ENCODE results near the gene GCSAM. TPM values are rescaled to one million over a fixed set of nuclear protein-coding genes. Genes with fewer than 3 reads are reported as not detected.

The GCSAM gene
- total RNA-seq = 1.1 TPM

DNA sequence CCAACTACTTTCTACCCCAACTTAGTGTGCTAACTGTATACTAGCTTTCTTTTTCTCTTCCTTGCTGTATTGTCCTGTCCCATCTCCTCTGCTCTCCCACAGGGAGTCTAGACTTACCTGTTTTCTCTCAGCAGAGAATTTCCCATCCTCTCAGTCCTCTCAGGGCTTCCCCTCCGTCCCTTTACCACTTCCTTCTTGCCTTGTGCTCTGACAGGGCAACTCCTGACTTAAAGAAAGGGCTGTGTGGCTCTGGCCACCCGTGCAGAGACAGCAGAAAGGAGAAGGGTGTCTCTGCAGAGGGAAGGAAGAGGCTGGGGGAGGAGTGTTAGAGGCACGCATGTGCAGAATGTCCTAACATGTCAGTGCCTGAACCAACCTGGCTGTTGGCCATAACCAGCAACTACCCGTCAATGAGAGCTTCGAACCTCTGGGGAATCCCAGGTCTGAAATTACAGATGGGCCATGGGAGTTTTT, at the start of gene GCSAM:
TSS of gene GCSAM (minus strand) at position 274 of the 474 bp plus-strand sequence. CDS start at position 146, 128 bp downstream.
- ATAC-seq = peak; percentile 86

- no peak for ATAC-seq
Observed at GRCh38 chr3:112175646-112176045, 42.6 kb upstream of the GCSAM start.

- ATAC-seq = no peak
Observed at GRCh38 chr3:112175037-112175436, 42.0 kb upstream of the GCSAM start.

- ATAC-seq = no peak
Observed at GRCh38 chr3:112171144-112171543, 38.1 kb upstream of the GCSAM start.

DNA sequence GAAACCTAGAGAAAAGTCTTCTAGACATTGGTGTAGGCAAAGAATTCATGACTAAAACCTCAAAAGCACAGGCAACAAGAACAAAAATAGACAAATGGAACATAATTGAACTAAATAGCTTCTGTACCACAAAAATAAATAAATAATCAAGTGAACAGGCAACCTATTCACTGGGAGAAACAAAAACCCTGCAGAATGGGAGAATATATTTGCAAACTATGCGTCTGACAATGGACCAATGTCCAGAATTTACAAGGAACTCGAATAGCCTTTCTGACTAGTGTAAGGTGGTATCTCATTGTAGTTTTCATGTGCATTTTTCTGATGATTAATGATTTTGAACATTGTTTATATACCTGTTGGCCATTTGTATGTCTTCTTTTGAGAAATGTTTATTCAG, 37.0 kb upstream of the GCSAM start:
- no peak for ATAC-seq

GRCh38 chr3:112167758-112168157, 34.7 kb upstream of the GCSAM start:
- ATAC-seq = no peak

GRCh38 chr3:112149136-112149535, 16.1 kb upstream of the GCSAM start:
- peak; percentile 100 for ATAC-seq

DNA sequence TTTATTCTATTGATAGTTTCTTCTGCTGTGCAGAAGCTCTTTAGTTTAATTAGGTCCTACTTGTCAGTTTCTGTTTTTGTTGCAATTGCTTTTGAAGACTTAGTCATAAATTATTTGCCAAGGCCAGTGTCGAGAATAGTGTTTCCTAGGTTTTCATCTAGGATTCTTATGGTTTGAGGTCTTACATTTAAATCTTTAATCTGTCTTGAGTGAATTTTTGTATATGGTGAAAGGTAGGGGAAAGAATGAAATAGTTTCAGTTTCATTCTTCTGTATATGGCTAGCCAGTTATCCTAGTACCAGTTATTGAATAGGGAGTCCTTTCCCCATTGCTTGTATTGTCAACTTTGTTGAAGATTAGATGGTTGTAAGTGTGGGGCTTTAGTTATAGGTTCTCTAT, 10.6 kb upstream of the GCSAM start:
- ATAC-seq = no peak

DNA sequence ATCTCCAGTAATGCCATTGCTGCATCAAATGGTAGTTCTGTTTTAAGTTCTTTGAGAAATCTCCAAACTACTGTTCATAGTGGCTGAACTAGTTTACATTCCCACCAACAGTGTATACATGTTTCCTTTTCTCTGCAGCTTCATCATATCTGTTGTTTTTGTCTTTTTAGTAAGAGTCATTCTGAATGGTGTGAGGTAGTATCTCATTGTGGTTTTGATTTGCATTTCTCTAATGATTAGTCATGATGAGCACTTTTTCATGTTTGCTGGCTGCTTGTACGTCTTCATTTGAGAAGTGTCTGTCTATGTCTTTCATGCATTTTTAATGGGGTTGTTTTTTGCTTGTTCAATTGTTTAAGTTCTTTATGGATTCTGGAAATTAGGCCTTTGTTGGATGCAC, 10.2 kb upstream of the GCSAM start:
- ATAC-seq = peak; percentile 53

DNA sequence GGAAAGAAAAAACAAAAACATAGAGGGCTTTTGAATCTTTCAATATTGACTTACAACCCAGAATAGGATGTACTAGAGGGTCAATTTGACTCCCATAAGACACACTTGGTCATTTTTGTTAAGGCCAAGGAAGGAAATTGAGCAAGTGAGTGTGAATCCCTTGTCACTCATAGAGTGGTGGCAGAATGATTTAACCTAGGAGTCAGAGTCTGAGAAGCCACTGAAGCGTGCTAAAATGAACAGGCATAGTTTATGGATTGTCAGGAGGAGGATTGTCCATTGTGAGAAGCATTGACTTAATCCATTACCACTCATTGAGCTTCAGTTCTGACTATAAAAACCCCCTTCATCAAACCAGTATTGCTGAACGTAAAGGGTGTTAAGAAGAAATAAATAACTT, 8.2 kb upstream of the GCSAM start:
- ATAC-seq = no peak

DNA sequence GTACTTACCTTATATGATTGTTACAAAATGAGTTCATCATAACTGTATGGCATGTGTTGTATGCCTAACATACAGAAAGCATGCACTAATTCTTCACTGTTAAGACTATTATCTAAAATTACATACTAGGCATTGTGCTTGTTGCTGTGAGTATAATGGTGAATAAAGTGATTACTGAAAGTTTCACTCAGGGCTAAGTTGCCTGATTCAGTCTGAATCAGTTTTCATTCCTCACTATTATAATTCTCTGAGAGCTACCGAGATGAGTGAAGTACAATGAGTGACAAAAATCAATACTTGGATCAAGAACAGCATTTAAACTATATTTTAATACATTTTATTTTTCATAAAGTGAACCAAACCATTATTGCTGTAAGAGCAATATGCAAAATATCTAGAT, 7.5 kb upstream of the GCSAM start:
- ATAC-seq = no peak

DNA sequence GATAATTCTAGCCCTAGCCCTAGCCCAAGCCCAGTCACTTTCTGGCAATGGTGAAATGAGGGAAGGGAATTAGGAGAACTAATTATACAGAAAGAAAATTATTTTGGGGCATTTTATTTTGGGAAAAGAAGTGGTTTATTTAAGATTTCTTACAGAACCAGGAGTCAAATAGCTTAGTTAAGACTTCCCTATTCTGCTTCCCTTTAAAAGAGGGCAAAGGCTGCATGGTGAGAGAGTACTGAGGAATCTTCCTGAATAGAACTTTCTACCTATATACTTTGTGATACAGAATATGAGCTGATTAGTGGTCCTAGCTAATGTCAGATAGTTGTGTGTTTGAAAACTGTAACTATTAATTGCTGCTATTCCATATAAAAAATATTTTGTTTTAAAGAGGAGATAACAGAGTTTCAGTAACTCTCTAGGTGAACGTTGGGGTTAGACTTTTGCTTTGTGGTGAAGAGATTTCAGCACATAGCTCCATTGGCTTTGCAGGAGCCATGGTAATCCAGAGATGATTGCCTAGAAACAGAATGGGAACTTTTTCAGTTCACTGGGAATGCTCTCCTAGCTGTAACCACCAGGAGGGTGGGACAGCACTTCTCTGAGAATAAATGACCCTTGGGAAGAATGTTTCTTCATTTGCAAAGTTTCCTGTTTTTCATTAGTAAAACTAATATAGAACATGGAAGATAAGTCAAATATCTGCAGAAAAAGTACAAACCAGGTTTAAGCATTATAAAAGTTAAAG, 5.3 kb upstream of the GCSAM start:
- ATAC-seq = no peak

- no peak for ATAC-seq
Observed at GRCh38 chr3:112137781-112138180, 4.7 kb upstream of the GCSAM start.

DNA sequence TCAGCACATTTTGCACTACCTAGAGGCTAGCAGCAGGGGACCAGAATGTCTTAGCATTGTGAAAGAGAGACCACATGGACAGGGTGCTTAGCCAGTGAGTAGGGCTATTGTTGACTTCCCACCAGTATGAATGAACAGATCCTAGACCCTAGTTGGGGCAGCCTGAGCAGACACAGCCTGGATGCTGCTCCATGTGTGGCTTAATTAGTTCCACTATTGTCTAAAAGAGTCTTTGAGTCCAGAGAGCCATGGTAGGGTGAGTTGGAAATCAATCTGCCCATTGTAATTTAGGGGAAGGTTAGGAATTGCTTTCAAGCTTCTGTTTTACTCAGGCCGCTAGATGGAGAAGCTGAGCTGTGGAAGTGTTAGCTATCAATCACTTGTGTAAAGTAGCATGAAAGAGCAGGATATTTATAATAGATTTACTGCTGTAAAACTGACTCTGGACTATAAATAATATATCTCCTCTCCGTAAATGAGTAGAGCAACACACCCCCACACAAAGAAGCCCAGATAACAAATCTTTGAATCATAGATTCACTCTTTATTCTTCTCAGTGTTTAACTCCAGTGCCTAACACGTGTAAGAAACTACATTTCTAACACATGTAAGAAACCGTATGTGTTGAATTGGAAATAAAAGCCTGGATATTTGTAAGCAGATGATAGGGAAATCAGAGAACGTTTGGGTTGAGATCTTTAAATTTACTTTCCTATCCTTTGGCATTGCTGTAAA, 4.1 kb upstream of the GCSAM start:
- ATAC-seq = peak; percentile 60

- no peak for ATAC-seq
Observed at GRCh38 chr3:112136046-112136445, 3.0 kb upstream of the GCSAM start.

DNA sequence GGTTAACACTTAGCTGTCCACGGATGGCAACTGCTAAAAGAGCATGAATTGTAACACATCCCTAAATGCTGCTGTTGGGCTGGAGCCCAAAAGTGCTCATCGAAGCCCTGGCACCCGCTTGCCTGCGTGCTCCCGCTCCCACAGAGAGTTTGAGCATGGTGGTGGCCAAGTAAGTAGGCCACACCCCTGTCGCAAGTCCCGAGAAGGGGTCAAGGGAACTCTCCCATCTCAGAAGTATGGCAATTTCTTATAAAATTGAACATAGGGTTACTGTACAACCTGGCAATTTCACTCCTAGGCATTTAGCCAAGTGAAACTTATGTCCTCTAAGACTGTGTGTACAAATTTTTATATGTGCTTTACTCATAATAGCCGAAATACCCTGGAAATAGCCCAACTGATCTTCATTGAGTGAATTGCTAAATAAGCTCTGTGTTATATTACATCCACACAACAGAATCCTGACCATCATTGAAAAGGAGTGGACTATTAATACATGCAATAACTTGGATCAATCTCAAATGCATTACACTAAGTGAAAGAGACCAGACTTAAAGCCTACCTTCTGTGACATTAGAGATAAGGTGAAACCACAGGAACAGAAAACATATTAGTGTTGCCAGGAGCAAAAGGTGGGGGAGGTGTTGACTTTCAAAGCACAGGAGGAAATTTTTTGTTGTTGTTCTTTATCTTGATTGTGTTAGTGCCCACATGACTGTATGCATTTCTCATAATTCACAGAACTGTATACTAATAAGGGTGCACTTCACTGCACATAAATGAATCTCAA, 1.5 kb upstream of the GCSAM start:
- ATAC-seq = no peak

- ATAC-seq = no peak
Observed at GRCh38 chr3:112133626-112134334, 732 bp upstream of the GCSAM start.

- ATAC-seq = no peak
Observed at GRCh38 chr3:112132554-112132953, 494 bp downstream of the GCSAM start.

DNA sequence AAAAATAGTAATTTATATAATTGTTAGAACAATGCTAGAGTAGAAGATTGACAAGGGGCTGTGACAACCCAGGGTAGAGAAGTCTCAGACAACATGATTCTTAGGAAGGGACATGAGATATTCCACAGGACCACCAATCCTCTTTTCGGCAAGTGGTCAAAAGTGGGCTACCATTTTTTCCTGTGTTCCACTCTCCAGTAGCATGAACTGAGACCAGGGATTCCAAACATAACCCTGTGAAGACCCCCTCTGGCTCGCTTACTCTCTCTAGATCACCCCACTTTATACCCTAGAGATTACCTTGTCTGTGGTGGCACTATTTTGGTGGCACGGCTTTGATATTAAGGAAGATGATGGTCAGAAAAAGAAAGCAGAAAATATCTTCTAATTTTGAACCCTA, 960 bp downstream of the GCSAM start:
- no peak for ATAC-seq

GRCh38 chr3:112131111-112131510, 1.9 kb downstream of the GCSAM start:
- ATAC-seq = no peak

- no peak for ATAC-seq
Observed at GRCh38 chr3:112130638-112130993, 2.4 kb downstream of the GCSAM start.

GRCh38 chr3:112129925-112130637, 3.0 kb downstream of the GCSAM start:
- ATAC-seq = no peak

Measured in esophagus mucosa (tissue), 1 donor.